Hepatocyte (in vitro differentiated cells): Measurements from ENCODE around the gene CRMP1.

Source experiments
- CTCF ChIP-seq: fragments of 200-600 bp; sonication (generic); IDR thresholded peaks from 2 replicates; pipeline ENCODE4 v1.5.1; 2016; ENCODE audit warnings: antibody characterized with exemption, mild to moderate bottlenecking; ENCODE audit not compliant: poor library complexity
- EZH2 ChIP-seq: fragments of 200-600 bp; sonication (generic); IDR thresholded peaks from 2 replicates; pipeline ENCODE4 v1.6.1; 2016; ENCODE audit warnings: antibody characterized with exemption, mild to moderate bottlenecking, borderline replicate concordance
- EZH2phosphoT487 ChIP-seq: fragments of 200-600 bp; sonication (generic); IDR thresholded peaks from one replicate; pipeline ENCODE4 v1.6.1; 2018; ENCODE audit warnings: antibody characterized with exemption, mild to moderate bottlenecking, low read depth, moderate library complexity; ENCODE audit not compliant: unreplicated experiment, severe bottlenecking

- TF ChIP-seq CTCF (no peak), EZH2 (no peak), EZH2phosphoT487 (no peak)
Measured at GRCh38 chr4:5933116-5933515, 40.2 kb upstream of the CRMP1 start.
